T47D (cell line): ENCODE measurements around the gene ITPK1.
A peak's percentile ranks its signal among the peaks of the same experiment; 100 is the strongest.

ENCODE experiments used
- DNase-seq, 2 experiments: peaks; one replicate each; pipeline versions ENCODE4 v3.0.0 to v3.0.0-alpha.2; 2011 to 2012; ENCODE audit warnings: low read depth in 1 of 2, low spot score in 1 of 2
- JUND ChIP-seq: IDR thresholded peaks from 2 replicates; pipeline ENCODE4 v1.6.1; 2012; ENCODE audit warnings: low read depth
- in situ Hi-C: cut with HindIII; loops from 2 replicates; pipeline ENCODE4 v1.10.0; 2016; ENCODE audit warnings: low sequenced_read_pairs, low pct_unique_long_range_greater_than_20kb

The ITPK1 gene

DNA sequence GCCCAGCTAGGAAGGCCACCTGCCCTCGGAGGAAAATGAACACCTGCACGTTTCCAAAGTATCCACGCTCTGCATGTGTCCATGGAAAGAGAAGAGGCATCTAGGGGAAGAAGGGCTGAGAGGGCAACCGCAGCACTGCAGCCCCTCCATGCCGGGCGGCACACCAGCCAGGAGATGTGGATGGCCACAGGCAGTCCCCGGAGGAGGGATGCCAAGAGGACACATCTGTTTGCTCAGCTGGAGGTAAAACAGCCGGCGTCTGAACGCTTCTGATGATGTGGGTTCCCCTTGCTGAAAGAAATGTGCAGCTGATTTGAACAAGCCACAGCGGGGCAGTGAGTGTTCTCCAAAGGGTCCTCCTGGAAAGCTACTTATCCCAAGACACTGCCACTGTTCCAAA, 158.8 kb downstream of the ITPK1 start:
- in situ Hi-C loops, result no loop called here
- no peak for DNase-seq
- no peak for TF ChIP-seq JUND

DNA sequence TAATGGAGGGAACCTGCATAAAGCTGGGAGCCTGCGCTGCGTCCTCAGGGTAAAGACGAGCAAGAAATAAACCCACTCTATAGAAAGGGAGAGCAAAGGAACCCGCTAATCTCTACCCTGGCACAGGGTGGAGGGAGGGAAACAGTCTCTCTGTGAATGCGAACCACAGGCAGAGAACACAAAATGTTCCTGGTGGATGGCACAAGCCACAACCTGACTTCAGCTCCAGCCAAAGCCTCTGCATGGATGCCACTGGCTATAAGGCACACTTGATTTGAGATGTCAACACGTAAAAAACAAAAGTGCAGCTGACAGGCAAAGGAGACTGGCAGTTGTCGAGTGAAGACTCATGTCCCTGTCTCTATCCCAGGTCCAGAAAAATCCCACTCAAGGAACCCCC, 160.3 kb downstream of the ITPK1 start:
- no peak for TF ChIP-seq JUND
- no peak for DNase-seq
- in situ Hi-C loops, result no loop called here

DNA sequence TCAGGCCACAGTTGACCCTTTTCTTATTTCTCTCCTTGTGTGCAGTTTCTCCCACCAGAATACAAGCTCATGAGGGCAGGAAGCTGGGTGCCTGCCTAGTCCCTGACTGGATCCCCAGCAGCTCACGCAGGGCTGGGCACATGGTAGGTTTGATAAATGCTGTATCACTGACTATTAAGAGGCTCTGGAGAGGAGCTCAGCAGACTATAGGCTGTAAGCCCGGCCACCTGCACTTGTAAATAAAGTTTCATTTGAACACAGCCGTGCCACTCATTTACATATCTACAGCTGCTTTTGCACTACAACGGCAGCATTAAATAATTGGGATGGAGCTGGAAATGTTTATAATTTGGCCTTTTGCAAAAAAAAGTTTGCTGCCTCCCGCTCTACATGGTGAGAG, 160.8 kb downstream of the ITPK1 start:
- in situ Hi-C loops, result no loop called here
- no peak for TF ChIP-seq JUND
- no peak for DNase-seq

DNA sequence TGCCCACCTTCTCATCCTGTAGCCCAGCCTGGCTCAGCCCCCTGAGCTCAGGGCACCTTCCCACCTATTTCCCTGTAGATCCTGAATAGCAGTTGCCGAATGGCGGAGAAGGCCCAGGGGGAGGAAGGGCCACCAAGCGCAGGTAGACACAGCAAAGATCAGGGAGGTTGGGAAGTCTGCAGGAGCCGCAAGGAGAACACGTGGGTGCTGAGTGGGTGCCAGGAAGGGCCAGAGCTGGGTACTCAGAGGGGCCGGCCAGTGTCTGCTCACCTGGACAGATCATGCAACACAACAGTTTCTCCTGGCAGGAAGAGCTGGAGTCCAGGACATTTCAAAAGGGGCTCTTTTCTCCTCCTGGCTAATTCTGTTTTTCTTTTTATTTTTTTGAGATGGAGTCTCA, 162.2 kb downstream of the ITPK1 start:
- in situ Hi-C loops, result no loop called here
- no peak for TF ChIP-seq JUND
- DNase-seq, result no peak

DNA sequence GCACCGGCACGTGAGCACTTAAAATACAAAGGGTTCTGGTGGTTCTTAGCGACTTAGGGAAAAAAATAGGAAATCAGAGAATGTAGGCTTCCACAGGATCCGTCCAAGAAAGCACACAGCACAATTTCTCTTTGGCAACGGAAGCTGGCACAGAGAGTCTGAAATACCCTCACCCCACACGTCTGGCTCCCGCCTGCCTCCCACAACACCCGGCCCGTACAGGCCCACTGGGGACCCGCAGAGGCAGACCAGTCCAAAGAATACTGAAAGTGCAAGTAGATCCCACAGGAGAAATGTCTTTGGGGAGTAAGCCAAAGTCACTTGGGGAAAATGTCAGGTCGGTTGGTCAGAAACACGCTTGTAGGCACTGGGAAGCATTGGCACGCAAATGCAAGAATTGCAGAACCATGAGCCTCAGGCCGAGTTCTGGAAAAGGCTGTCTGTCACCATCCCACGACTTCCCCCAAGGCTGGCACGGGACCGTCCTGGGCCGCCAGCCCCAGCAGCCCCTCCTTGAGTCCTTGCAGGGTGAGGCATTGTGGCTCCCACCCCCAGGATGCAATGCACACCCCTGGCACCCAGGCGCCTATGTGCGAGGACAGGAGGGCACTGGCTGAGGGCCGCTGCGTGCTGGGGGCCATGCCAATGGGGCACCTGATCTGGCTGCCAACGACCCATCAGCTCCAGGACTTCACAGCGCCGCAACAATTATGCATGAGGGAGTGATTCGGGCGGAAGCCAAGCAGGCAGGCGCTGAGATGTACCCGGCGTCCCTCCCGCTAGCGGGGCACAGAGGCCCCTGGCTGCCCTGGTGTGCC, 163.0 kb downstream of the ITPK1 start:
- in situ Hi-C loops, result no loop called here
- DNase-seq, result no peak

DNA sequence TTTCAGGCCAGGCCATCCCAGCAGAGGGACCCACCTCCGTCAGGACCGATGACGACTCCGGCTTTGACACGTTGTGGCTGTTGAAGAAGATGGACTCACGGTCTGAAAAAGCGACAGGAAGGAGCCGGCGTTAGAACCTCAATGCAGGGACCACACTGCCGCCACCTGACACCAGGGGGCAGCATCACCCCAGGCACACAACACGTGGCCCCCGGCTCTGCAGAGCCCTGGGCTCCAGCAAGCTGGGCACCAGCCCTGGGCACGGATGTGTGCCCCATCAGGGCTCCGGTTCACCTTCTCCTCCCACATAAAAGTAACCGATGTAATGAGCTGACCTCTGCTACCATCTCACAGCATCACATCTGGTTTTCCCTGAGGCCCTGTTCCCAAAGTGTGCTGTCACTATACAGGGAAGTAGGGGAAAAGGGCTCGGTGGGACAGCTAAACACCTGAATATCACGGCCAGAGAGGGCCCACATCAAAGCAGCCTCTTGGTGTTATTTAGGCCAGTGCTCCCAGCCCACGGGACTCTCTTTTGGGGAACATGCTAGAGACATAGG, 163.7 kb downstream of the ITPK1 start:
- TF ChIP-seq JUND, result no peak
- DNase-seq, result peak; percentile 72 to 88
- in situ Hi-C loops, result no loop called here

More for the DNA sequence above, 163.0 kb downstream of the ITPK1 start:
- no peak for TF ChIP-seq JUND

DNA sequence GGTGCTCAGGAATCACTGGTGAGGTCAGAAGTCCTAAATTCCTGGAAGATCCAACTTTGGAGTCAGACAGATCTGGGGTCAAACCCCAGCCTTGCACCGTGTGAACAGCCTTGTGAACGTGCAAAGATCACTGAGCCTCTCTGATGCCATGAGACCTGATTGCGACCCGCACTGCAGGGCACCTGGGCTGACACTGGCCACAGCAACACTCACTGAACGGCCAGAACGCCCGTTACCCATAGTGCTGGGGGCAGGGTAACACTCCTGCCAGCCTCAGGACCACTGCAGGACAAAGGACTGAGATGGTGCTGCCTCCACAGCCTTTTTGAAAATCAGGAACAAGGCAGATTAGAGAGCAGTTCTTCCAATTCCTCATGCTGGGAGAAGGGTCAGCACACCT, 164.5 kb downstream of the ITPK1 start:
- in situ Hi-C loops, result no loop called here
- no peak for TF ChIP-seq JUND
- no peak for DNase-seq

DNA sequence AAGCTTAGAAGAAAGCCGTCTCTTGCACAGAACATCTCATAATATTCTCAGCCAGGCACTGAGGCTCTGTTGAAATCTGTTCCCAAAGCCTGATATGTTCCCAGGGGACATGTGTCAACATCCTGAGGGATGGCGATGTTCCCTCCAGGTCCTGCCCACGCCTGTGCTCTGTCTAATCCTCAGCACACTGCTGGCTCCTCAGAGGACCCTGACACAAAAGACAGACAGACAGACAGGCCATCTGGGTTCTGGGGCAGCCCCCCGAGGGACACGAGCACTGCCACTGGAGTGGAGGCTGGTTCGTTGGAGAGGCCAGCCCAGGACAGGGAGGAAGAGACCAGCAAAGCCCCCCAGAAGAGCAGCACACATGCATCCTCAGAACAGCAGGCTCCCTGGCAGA, 165.0 kb downstream of the ITPK1 start:
- in situ Hi-C loops, result no loop called here
- no peak for TF ChIP-seq JUND
- no peak for DNase-seq

DNA sequence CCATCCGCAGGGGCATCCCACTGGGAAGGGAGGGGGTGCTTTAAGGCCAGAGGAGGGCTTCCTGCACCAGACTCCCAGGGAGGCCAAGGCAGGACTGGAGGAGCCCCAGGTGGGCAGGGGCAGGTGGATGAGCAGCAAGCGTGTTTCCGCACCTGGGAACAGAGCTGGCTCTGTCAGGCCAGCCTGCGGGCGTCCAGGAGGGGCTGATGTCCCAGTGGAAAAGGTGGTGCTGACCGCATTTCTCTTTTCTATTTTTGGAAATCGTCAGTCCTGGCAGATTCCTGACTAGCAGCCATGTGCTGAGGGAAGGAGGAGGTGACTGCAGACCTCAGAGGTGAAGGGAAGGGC, 165.6 kb downstream of the ITPK1 start:
- TF ChIP-seq JUND, result no peak
- in situ Hi-C loops, result no loop called here

DNA sequence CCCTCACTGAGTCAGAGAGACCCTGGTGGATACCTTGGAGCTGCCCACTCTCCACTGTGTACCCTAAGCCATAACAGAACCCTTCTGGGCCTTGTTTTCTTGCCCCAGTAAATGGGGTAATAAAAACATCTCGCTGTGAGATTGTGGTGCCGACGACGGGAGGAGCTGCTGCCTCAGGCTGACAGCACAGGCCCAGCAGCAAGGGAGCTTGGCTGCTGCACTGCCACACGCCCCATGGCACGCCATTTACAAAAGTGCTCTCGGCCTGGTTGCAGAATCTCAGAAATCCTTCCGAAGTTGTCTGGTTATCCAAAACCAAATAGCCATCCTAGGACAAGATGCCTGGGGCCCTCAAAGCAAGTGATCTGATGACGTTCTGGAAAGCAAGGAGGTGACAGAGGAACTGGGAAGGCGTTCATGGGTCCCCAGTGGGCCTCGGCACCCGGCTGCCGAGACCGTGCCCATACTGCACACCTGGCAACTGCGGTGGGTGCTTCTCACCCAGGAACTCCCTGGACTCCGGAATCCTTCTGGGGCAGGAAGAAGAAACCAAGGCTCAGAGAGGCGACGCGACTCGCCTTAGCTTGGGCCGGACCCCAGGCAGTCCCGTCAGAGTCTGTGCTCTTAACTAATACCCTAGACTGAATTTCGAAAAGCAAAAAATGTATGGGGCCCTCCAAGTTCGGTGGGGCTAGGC, 166.1 kb downstream of the ITPK1 start:
- DNase-seq, result no peak
- in situ Hi-C loops, result no loop called here
- no peak for TF ChIP-seq JUND

More for the DNA sequence above, 165.6 kb downstream of the ITPK1 start:
- no peak for DNase-seq

DNA sequence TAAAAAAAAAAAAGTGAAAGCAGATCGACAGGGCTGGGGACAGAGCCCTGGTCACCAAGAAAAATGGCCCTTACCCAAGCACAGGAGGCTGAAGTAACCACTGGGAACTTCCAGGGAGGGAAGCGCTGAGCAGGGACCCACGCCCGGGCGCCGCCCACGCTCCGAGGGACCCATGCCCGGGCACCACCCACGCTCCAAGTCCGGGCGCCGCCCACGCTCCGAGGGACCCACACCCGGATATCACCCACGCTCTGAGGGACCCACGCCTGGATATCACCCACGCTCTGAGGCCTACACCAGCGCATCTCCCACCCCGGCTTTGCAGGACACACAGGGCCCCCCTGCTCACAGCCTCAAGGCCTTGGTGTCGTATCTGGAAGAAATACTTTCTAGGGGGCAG, 167.1 kb downstream of the ITPK1 start:
- TF ChIP-seq JUND, result no peak
- DNase-seq, result no peak
- in situ Hi-C loops, result no loop called here

DNA sequence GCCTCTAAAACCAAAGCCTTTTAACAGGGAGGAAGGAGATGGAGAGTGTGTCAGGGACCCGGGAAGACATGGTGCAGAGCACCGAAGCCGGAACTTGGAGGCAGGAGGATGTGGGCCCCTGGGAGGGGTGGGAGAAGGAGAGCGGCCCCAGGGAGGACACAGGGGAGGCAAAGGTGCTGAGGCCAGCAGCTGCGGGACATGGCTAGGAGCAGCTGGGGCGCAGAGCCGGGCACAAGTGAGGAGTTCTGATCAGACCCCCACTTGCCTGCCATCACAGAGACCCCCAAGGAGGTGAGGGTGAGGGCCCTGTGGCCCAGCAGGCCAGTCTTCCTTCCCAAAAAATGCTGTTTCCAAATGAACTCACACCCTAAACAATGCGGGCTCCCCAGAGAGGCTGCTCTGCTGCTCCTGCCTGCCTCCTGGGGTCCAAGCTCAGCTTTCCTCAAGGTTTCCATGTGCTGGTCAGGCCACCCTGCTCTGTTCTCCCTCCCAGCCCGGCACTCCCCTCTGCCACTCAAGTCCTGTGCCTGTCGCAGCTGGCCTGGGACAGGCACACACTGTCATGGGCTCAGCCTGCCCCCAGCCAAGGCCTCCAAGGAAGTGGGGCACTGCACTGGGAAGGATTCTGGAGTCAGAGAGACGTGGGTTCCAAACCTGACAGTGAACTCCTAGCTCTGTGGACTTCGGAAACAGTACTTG, 168.7 kb downstream of the ITPK1 start:
- TF ChIP-seq JUND, result no peak
- DNase-seq, result no peak
- in situ Hi-C loops, result no loop called here
